ENCODE measurements around the gene PPP3CB. TPM values are rescaled to one million over a fixed set of nuclear protein-coding genes. Genes with fewer than 3 reads are reported as not detected.

The PPP3CB gene
- total and polyA plus RNA-seq, 2 donors (not counting 3 experiments of a cell fraction or from before 2014, with no cell fraction given), result 13.5 to 30.4 TPM

GRCh38 chr10:73413108-73413527 is 82.7 kb downstream of the PPP3CB start:
- DNase-seq (ENCODE audit: low read depth, low spot score), result no peak
- Histone ChIP-seq H3K9me1 (replicated peaks; ENCODE audit: control insufficient read depth, extremely low read depth, insufficient read depth, low read length) (no peaks in the 10 kb centered on the region), H3K9me3 (replicated peaks; ENCODE audit: control insufficient read depth, insufficient read depth, low read length) (no peaks in the 10 kb centered on the region), H3K4me2 (ENCODE audit: insufficient read depth, low read length) (peak overlapping the region; percentile 74), H3K9ac (replicated peaks; ENCODE audit: extremely low read depth, insufficient read depth, low read length) (peak overlapping the region; percentile 90), H3K4me1 (ENCODE audit: control insufficient read depth, extremely low read depth, insufficient read depth, low read length) (peaks cover 11% of the 10 kb centered on the region), H3K4me3 (replicated peaks in 1 of 3; ENCODE audit: insufficient read depth in 1 of 3, low read depth in 1 of 3, low read length in 3 of 3) (peak overlapping the region; percentile 45 to 85 (median 66)), H3K79me2 (ENCODE audit: control insufficient read depth, insufficient read depth, low read length) (peaks cover 46% of the 10 kb centered on the region), H3K27me3 (ENCODE audit: control insufficient read depth in 2 of 2, insufficient read depth in 2 of 2, low read length in 2 of 2) (peaks cover 0 to 5% of the 10 kb centered on the region in 2 experiments), H3K36me3 (ENCODE audit: control insufficient read depth in 2 of 2, extremely low read depth in 1 of 2, insufficient read depth in 2 of 2, low read length in 2 of 2) (no peaks in the 10 kb centered on the region), H3K27ac (ENCODE audit: insufficient read depth, low read depth, low read length) (peak overlapping the region; percentile 85), H2AFZ (ENCODE audit: low read depth, low read length) (peak overlapping the region; percentile 96), H4K20me1 (replicated peaks; ENCODE audit: control insufficient read depth, extremely low read depth, insufficient read depth, low read length) (peaks cover 3% of the 10 kb centered on the region)
- dilution Hi-C loops (cut with MboI; ENCODE audit: extremely low pct_ligation_motif_present, low sequenced_read_pairs), result no loop called here
- ChIA-PET POLR2A (no interaction called here), CTCF (interaction anchor here (0.5 kb wide), 1 partner anchor 150 kb away, joined by 3 read pairs; no protein-coding TSS in a partner anchor)
- no TSS peak for BruUV-seq (replicated peaks)
- intact Hi-C loops (cut with micrococcal nuclease), result loop anchor here (1.0 kb wide), 1 partner anchor 245 kb away; the partner anchor contains the start of genes ECD and FAM149B1
- FAIRE-seq, result no peak
- TF ChIP-seq FOS (IDR thresholded peaks at IDR 0.05; ENCODE audit: borderline replicate concordance, insufficient read depth, low read length) (no peak), POLR2AphosphoS5 (IDR thresholded peaks at IDR 0.05; ENCODE audit: insufficient read depth, low read depth, low read length) (peak; percentile 16)

- Histone ChIP-seq H3K4me2 (ENCODE audit: insufficient read depth, low read length) (no peak overlapping the region), H3K79me2 (ENCODE audit: control insufficient read depth, insufficient read depth, low read length) (peaks cover 68% of the 10 kb centered on the region), H3K27me3 (ENCODE audit: control insufficient read depth in 2 of 2, insufficient read depth in 2 of 2, low read length in 2 of 2) (peaks cover 0 to 5% of the 10 kb centered on the region in 2 experiments), H3K4me1 (ENCODE audit: control insufficient read depth, extremely low read depth, insufficient read depth, low read length) (peaks cover 11% of the 10 kb centered on the region), H3K4me3 (replicated peaks in 1 of 3; ENCODE audit: insufficient read depth in 1 of 3, low read depth in 1 of 3, low read length in 3 of 3) (no peak overlapping the region), H3K27ac (ENCODE audit: insufficient read depth, low read depth, low read length) (no peak overlapping the region), H2AFZ (ENCODE audit: low read depth, low read length) (no peak overlapping the region), H3K36me3 (ENCODE audit: control insufficient read depth in 2 of 2, extremely low read depth in 1 of 2, insufficient read depth in 2 of 2, low read length in 2 of 2) (no peaks in the 10 kb centered on the region), H4K20me1 (replicated peaks; ENCODE audit: control insufficient read depth, extremely low read depth, insufficient read depth, low read length) (peaks cover 13% of the 10 kb centered on the region), H3K9ac (replicated peaks; ENCODE audit: extremely low read depth, insufficient read depth, low read length) (no peak overlapping the region), H3K9me3 (replicated peaks; ENCODE audit: control insufficient read depth, insufficient read depth, low read length) (no peaks in the 10 kb centered on the region), H3K9me1 (replicated peaks; ENCODE audit: control insufficient read depth, extremely low read depth, insufficient read depth, low read length) (no peaks in the 10 kb centered on the region)
- TF ChIP-seq JUN (IDR thresholded peaks at IDR 0.05; ENCODE audit: borderline replicate concordance, insufficient read depth, insufficient read length, low read depth) (no peak), EZH2 (IDR thresholded peaks at IDR 0.05; ENCODE audit: borderline replicate concordance, low read depth, low read length, severe bottlenecking) (no peak), POLR2AphosphoS5 (IDR thresholded peaks at IDR 0.05; ENCODE audit: insufficient read depth, low read depth, low read length) (no peak), MYC (IDR thresholded peaks at IDR 0.05; ENCODE audit: low read depth, low read length) (no peak), MAX (IDR thresholded peaks at IDR 0.05; ENCODE audit: insufficient read depth, insufficient read length) (no peak), GATA2 (IDR thresholded peaks at IDR 0.05; ENCODE audit: insufficient read depth, insufficient read length, low read depth, low read length) (no peak), FOS (IDR thresholded peaks at IDR 0.05; ENCODE audit: borderline replicate concordance, insufficient read depth, low read length) (no peak), POLR2A (IDR thresholded peaks at IDR 0.05; ENCODE audit: low read depth, low read length) (no peak), CTCF (IDR thresholded peaks at IDR 0.05; ENCODE audit: extremely low read depth in 1 of 2, insufficient read depth in 1 of 2, low read depth in 1 of 2, low read length in 2 of 2) (no peak)
- CTCF ChIA-PET, result interaction anchor here (1.2 kb wide), 1 partner anchor 147 kb away, joined by 5 read pairs; no protein-coding TSS in a partner anchor
- intact Hi-C loops (cut with micrococcal nuclease) (no loop called here), dilution Hi-C loops (cut with MboI; ENCODE audit: extremely low pct_ligation_motif_present, low sequenced_read_pairs) (no loop called here)
- no peak for FAIRE-seq
- no TSS peak for BruUV-seq (replicated peaks)
- POLR2A ChIA-PET, result no interaction called here
- no peak for DNase-seq (ENCODE audit: low read depth, low spot score)
Measured at GRCh38 chr10:73410897-73411296, 84.9 kb downstream of the PPP3CB start.

Data from endothelial cell of umbilical vein (primary cell).